ENCODE measurements around the gene MAST4.

GRCh38 chr5:66739951-66740350, 143.8 kb downstream of the MAST4 start:
- no peak for TF ChIP-seq CTCF (IDR thresholded peaks at IDR 0.05)
- no peak for TF ChIP-seq POLR2A (IDR thresholded peaks at IDR 0.05)
